Parathyroid adenoma (tissue), 2 donors: ENCODE results near the gene CLIC3.

Experiments
- H2AFZ ChIP-seq: fragments of 300-600 bp; sonication (generic); one replicate; pipeline ENCODE4 v1.7.0; 2017; ENCODE audit warnings: antibody characterized with exemption, mild to moderate bottlenecking
- H3K27ac ChIP-seq: fragments of 300-600 bp; sonication (generic); one replicate; pipeline ENCODE4 v1.7.0; 2017
- H3K27me3 ChIP-seq: fragments of 300-600 bp; sonication (generic); one replicate; pipeline ENCODE4 v1.7.0; 2017; ENCODE audit warnings: low read length; ENCODE audit not compliant: control insufficient read depth, insufficient read depth
- H3K36me3 ChIP-seq: fragments of 300-600 bp; sonication (generic); one replicate; pipeline ENCODE4 v1.7.0; 2017; ENCODE audit warnings: low read length; ENCODE audit not compliant: control insufficient read depth, insufficient read depth
- H3K4me1 ChIP-seq: fragments of 300-600 bp; sonication (generic); one replicate; pipeline ENCODE4 v1.7.0; 2017; ENCODE audit warnings: control low read depth
- H3K4me2 ChIP-seq: fragments of 300-600 bp; sonication (generic); one replicate; pipeline ENCODE4 v1.7.0; 2017; ENCODE audit warnings: low read length
- H3K4me3 ChIP-seq: fragments of 300-600 bp; sonication (generic); one replicate; pipeline ENCODE4 v1.7.0; 2017; ENCODE audit warnings: low read depth, low read length
- H3K79me2 ChIP-seq: fragments of 300-600 bp; sonication (generic); one replicate; pipeline ENCODE4 v1.7.0; 2017; ENCODE audit warnings: control low read depth
- H3K9ac ChIP-seq: fragments of 300-600 bp; sonication (generic); one replicate; pipeline ENCODE4 v1.7.0; 2017; ENCODE audit warnings: mild to moderate bottlenecking
- H3K9me3 ChIP-seq: fragments of 300-600 bp; sonication (generic); one replicate; pipeline ENCODE4 v1.7.0; 2017; ENCODE audit warnings: low read length; ENCODE audit not compliant: control insufficient read depth
- CTCF ChIP-seq: fragments of 300-600 bp; sonication (generic); IDR thresholded peaks from one replicate; pipeline ENCODE4 v1.7.0; 2017; ENCODE audit warnings: antibody characterized with exemption, mild to moderate bottlenecking
- donor health status: primary hyperparathyroidism.

CLIC3 gene

GRCh38 chr9:136972743-136973142, 23.6 kb downstream of the CLIC3 start:
- no peak overlapping the region for H3K9ac ChIP-seq
- no peaks in the 10 kb centered on the region for H3K4me1 ChIP-seq
- no peak for TF ChIP-seq CTCF
- no peaks in the 10 kb centered on the region for H3K36me3 ChIP-seq
- H3K9me3 ChIP-seq, result no peaks in the 10 kb centered on the region
- no peak overlapping the region for H3K4me2 ChIP-seq
- H3K4me3 ChIP-seq, result no peak overlapping the region
- H3K27me3 ChIP-seq, result no peaks in the 10 kb centered on the region
- no peaks in the 10 kb centered on the region for H3K79me2 ChIP-seq
- H3K27ac ChIP-seq, result no peak overlapping the region
- H2AFZ ChIP-seq, result no peak overlapping the region

- no peak overlapping the region for H3K4me2 ChIP-seq
- no peaks in the 10 kb centered on the region for H3K4me1 ChIP-seq
- H3K9ac ChIP-seq, result no peak overlapping the region
- no peaks in the 10 kb centered on the region for H3K9me3 ChIP-seq
- H3K4me3 ChIP-seq, result no peak overlapping the region
- H2AFZ ChIP-seq, result no peak overlapping the region
- no peaks in the 10 kb centered on the region for H3K27me3 ChIP-seq
- H3K27ac ChIP-seq, result no peak overlapping the region
- no peaks in the 10 kb centered on the region for H3K79me2 ChIP-seq
- H3K36me3 ChIP-seq, result no peaks in the 10 kb centered on the region
- no peak for TF ChIP-seq CTCF
Observed at GRCh38 chr9:136972335-136972734, 24.0 kb downstream of the CLIC3 start.

DNA sequence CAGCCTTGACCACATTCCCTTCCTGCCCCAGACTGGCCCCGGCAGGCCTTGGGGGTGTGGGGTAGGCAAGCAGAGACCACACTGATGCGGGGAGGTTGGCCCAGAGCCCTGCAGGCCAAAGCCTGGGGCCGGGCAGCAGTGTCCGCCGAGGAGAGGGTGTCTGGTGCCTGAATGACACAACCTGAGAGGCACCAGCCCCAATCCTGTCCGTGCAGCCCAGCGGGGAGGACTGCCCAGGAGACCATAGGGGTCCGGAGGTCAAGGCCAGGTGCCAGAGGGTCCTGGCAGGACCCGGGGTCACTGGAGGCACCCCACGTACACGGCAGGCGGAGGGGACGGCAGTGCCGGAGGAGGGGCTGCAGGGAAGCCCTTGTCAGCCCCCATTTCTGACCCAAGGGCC, 24.6 kb downstream of the CLIC3 start:
- H3K4me1 ChIP-seq, result no peaks in the 10 kb centered on the region
- no peaks in the 10 kb centered on the region for H3K36me3 ChIP-seq
- no peak for TF ChIP-seq CTCF
- no peak overlapping the region for H3K27ac ChIP-seq
- no peak overlapping the region for H3K9ac ChIP-seq
- no peak overlapping the region for H2AFZ ChIP-seq
- no peak overlapping the region for H3K4me2 ChIP-seq
- H3K27me3 ChIP-seq, result no peaks in the 10 kb centered on the region
- H3K79me2 ChIP-seq, result no peaks in the 10 kb centered on the region
- no peaks in the 10 kb centered on the region for H3K9me3 ChIP-seq
- no peak overlapping the region for H3K4me3 ChIP-seq

- Histone ChIP-seq H3K4me2 (no peak overlapping the region), H3K79me2 (no peaks in the 10 kb centered on the region), H2AFZ (no peak overlapping the region), H3K27me3 (no peaks in the 10 kb centered on the region), H3K36me3 (no peaks in the 10 kb centered on the region), H3K27ac (no peak overlapping the region), H3K9me3 (no peaks in the 10 kb centered on the region), H3K4me1 (no peaks in the 10 kb centered on the region), H3K4me3 (no peak overlapping the region), H3K9ac (no peak overlapping the region)
- no peak for TF ChIP-seq CTCF
Observed at GRCh38 chr9:136970361-136970760, 26.0 kb downstream of the CLIC3 start.

DNA sequence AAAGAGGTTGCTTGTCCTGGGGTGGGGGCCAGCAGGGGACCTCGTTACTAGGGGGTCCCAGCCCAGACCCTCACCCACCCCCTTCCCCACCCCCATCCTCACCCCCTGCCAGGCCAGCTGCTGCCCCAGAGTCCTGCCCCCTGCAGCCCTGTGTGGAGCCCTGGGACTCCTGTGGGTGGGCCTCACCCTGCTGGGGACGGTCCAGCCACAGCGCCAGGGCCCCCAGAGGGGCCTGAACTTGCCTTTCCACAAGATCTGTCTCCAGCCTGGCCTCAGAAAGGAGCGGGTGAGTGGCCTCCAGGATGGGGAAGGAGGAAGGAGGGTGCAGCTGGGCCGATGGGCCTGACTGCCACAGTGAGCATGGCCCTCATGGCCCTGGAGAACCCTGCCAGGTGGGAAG, 26.6 kb downstream of the CLIC3 start:
- H2AFZ ChIP-seq, result no peak overlapping the region
- H3K36me3 ChIP-seq, result no peaks in the 10 kb centered on the region
- H3K4me1 ChIP-seq, result no peaks in the 10 kb centered on the region
- no peak overlapping the region for H3K4me2 ChIP-seq
- H3K9ac ChIP-seq, result no peak overlapping the region
- no peak for TF ChIP-seq CTCF
- H3K79me2 ChIP-seq, result no peaks in the 10 kb centered on the region
- H3K4me3 ChIP-seq, result no peak overlapping the region
- H3K27ac ChIP-seq, result no peak overlapping the region
- no peaks in the 10 kb centered on the region for H3K9me3 ChIP-seq
- no peaks in the 10 kb centered on the region for H3K27me3 ChIP-seq
